Keratinocyte (primary cell): ENCODE results near the gene ASIC1. TPM values are rescaled to one million over a fixed set of nuclear protein-coding genes. Genes with fewer than 3 reads are reported as not detected.

Source experiments
- DNase-seq: peaks from one replicate; pipeline ENCODE4 v3.0.0-alpha.2; 2011; ENCODE audit warnings: low read depth, missing footprints, low spot score
- FAIRE-seq: peaks from 2 replicates; lab custom pipeline; 2011; peaks lifted over from hg19 to GRCh38; lab: Jason Lieb, UNC
- H2AFZ ChIP-seq: 2 replicates; pipeline ENCODE4 v1.6.0; 2012; ENCODE audit warnings: low read length, control low read depth, inconsistent platforms; ENCODE audit not compliant: control insufficient read depth
- H3K27ac ChIP-seq: 2 replicates; pipeline ENCODE4 v1.5.1; 2011; ENCODE audit warnings: low read length; ENCODE audit not compliant: control insufficient read depth, insufficient read depth
- H3K27me3 ChIP-seq: 3 replicates; pipeline ENCODE4 v1.6.0; 2011; ENCODE audit warnings: low read length; ENCODE audit not compliant: control insufficient read depth, insufficient read depth; ENCODE audit errors: extremely low read depth
- H3K36me3 ChIP-seq, 2 experiments: 2 replicates in 1 of 2; 3 replicates in 1 of 2; pipeline ENCODE4 v1.5.1; 2011; ENCODE audit warnings: low read length in 2 of 2, mild to moderate bottlenecking in 1 of 2; ENCODE audit not compliant: control insufficient read depth in 2 of 2, insufficient read depth in 2 of 2; ENCODE audit errors: extremely low read depth in 1 of 2
- H3K4me1 ChIP-seq: 3 replicates; pipeline ENCODE4 v1.5.1; 2011; ENCODE audit warnings: low read length; ENCODE audit not compliant: control insufficient read depth, insufficient read depth; ENCODE audit errors: extremely low read depth
- H3K4me2 ChIP-seq: 3 replicates; pipeline ENCODE4 v1.6.0; 2011; ENCODE audit warnings: low read depth, low read length; ENCODE audit not compliant: control insufficient read depth, insufficient read depth; ENCODE audit errors: extremely low read depth
- H3K4me3 ChIP-seq, 3 experiments: fragments of 200-600 bp in 1 of 3; sonication (generic) in 1 of 3; 2 replicates in 2 of 3; 3 replicates in 1 of 3; pipeline ENCODE4 v1.5.1; 2011 to 2016; ENCODE audit warnings: low read length in 3 of 3, mild to moderate bottlenecking in 3 of 3, control low read depth in 2 of 3, inconsistent platforms in 1 of 3, low read depth in 1 of 3, mixed read lengths in 1 of 3, mixed run types in 1 of 3, moderate library complexity in 1 of 3; ENCODE audit not compliant: control insufficient read depth in 2 of 3, insufficient read depth in 2 of 3; ENCODE audit errors: extremely low read depth in 1 of 3
- H3K79me2 ChIP-seq: 2 replicates; pipeline ENCODE4 v1.6.0; 2012; ENCODE audit warnings: low read length; ENCODE audit not compliant: control insufficient read depth, insufficient read depth
- H3K9ac ChIP-seq: 3 replicates; pipeline ENCODE4 v1.6.0; 2011; ENCODE audit warnings: low read length; ENCODE audit not compliant: control insufficient read depth, insufficient read depth; ENCODE audit errors: extremely low read depth
- H3K9me1 ChIP-seq: 3 replicates; pipeline ENCODE4 v1.6.0; 2011; ENCODE audit warnings: low read length; ENCODE audit not compliant: control insufficient read depth, insufficient read depth; ENCODE audit errors: extremely low read depth
- H3K9me3 ChIP-seq: 2 replicates; pipeline ENCODE4 v1.5.1; 2012; ENCODE audit warnings: low read depth, low read length; ENCODE audit not compliant: control insufficient read depth
- H4K20me1 ChIP-seq: 3 replicates; pipeline ENCODE4 v1.6.0; 2011; ENCODE audit warnings: low read length; ENCODE audit not compliant: control insufficient read depth, insufficient read depth; ENCODE audit errors: extremely low read depth
- EZH2 ChIP-seq: IDR thresholded peaks from one replicate; pipeline ENCODE4 v1.6.1; 2012; ENCODE audit warnings: inconsistent platforms, mild to moderate bottlenecking, low read length, moderate library complexity
- dilution Hi-C: fragments of 300-500 bp; cut with MboI; formaldehyde crosslinking; loops from one replicate; pipeline ENCODE4 v1.7.0; 2020; ENCODE audit warnings: low sequenced_read_pairs; ENCODE audit not compliant: extremely low pct_ligation_motif_present
- polyA plus RNA-seq, 5 experiments: library from polyadenylated mRNA; depleted of rRNA in 3 of 5; stranded (reverse) in 3 of 5; stranded (forward) in 1 of 5; unstranded in 1 of 5; fragments of >200 nt; gene quantifications; 1 replicate in 1 of 5; 2 replicates in 3 of 5; 3 replicates in 1 of 5; pipeline versions ENCODE4 v1.2.1 to v1.2.3, GENCODE V29; 2011 to 2012; ENCODE audit warnings: missing spikeins in 2 of 5, low read depth in 1 of 5, low replicate concordance in 1 of 5
- TF ChIP-seq, protein P1 (sequence below), 3 experiments: IDR thresholded peaks in 1 of 3; conservative IDR thresholded peaks in 1 of 3; optimal IDR thresholded peaks in 1 of 3; 2 replicates in 2 of 3; 3 replicates in 1 of 3; pipeline versions ENCODE3 to v1.5.1; 2011; ENCODE audit warnings: low read length in 3 of 3, mild to moderate bottlenecking in 3 of 3, moderate library complexity in 2 of 3, control low read depth in 1 of 3, inconsistent platforms in 1 of 3; ENCODE audit not compliant: insufficient read depth in 2 of 3; ENCODE audit errors: extremely low read depth in 1 of 3

The ASIC1 gene
- polyA plus RNA-seq, 1 donor (not counting 4 experiments of a cell fraction or from before 2014, with no cell fraction given), result 5.7 TPM

- Histone ChIP-seq H3K27me3 (no peaks in the 10 kb centered on the region), H3K9ac (no peak overlapping the region), H3K4me3 (no peak overlapping the region), H4K20me1 (no peaks in the 10 kb centered on the region), H2AFZ (no peak overlapping the region), H3K9me1 (no peaks in the 10 kb centered on the region), H3K4me2 (no peak overlapping the region), H3K9me3 (no peaks in the 10 kb centered on the region), H3K27ac (no peak overlapping the region), H3K4me1 (peaks cover 4% of the 10 kb centered on the region), H3K79me2 (no peaks in the 10 kb centered on the region), H3K36me3 (peaks cover 0 to 1% of the 10 kb centered on the region in 2 experiments)
- no peak for DNase-seq
- no peak for FAIRE-seq
- dilution Hi-C loops, result loop anchor here (10.0 to 25.0 kb wide), 2 partner anchors 65 to 207 kb away; no protein-coding TSS in a partner anchor
- TF ChIP-seq, protein P1, sequence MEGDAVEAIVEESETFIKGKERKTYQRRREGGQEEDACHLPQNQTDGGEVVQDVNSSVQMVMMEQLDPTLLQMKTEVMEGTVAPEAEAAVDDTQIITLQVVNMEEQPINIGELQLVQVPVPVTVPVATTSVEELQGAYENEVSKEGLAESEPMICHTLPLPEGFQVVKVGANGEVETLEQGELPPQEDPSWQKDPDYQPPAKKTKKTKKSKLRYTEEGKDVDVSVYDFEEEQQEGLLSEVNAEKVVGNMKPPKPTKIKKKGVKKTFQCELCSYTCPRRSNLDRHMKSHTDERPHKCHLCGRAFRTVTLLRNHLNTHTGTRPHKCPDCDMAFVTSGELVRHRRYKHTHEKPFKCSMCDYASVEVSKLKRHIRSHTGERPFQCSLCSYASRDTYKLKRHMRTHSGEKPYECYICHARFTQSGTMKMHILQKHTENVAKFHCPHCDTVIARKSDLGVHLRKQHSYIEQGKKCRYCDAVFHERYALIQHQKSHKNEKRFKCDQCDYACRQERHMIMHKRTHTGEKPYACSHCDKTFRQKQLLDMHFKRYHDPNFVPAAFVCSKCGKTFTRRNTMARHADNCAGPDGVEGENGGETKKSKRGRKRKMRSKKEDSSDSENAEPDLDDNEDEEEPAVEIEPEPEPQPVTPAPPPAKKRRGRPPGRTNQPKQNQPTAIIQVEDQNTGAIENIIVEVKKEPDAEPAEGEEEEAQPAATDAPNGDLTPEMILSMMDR (optimal IDR thresholded peaks at IDR 0.05 in 1 of 3, IDR thresholded peaks at IDR 0.05 in 1 of 3, conservative IDR thresholded peaks at IDR 0.05 in 1 of 3; ENCODE audit: extremely low read depth in 1 of 3, insufficient read depth in 2 of 3, low read length in 3 of 3), result no peak
- no peak for TF ChIP-seq EZH2
These were observed 12.1 kb downstream of the ASIC1 start for GRCh38 chr12:50069539-50069938.

DNA sequence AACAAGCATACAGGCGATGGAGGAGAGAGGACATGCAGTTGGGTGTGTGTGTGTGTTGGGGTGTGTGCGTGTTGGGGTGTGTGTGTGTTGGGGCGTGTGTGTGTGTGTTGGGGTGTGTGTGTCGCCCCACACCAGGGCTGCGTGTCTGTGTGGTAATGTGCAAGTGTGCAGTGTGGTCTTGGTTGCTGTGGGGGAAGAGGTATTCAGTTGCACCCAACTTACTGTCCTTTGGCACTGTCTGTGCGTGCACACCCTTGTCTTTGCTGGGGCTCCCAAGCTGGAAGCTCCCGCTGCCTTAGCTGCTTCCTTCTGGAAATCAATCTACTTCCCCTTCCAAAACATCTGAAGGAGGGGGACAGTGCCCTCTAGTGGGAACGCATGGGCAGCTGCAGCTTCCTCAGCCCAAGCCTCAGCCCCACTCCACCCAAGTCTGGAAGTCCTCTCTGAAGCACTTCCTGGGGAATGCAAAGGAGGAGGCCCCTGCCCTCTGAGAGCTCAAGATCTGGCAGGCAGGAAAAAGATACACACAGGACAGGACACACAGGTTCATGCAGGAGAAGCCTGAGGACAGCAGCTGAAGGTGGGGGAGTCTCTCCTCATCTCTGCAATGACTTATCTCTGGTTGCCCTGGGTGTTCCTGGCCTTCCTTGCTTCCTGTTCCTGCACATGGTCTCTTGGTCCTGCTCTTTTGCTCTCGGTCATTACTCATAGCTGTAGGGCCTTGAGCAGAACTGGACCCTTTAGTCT is 13.1 kb downstream of the ASIC1 start:
- no peak overlapping the region for H3K9ac ChIP-seq

More for the DNA sequence above, 13.1 kb downstream of the ASIC1 start:
- Histone ChIP-seq H4K20me1 (no peaks in the 10 kb centered on the region), H3K4me3 (no peak overlapping the region), H3K27ac (no peak overlapping the region), H3K27me3 (no peaks in the 10 kb centered on the region), H2AFZ (peak overlapping the region; percentile 73), H3K36me3 (peaks cover 0 to 1% of the 10 kb centered on the region in 2 experiments), H3K4me2 (peak overlapping the region; percentile 41), H3K4me1 (peaks cover 7% of the 10 kb centered on the region), H3K79me2 (no peaks in the 10 kb centered on the region), H3K9me3 (no peaks in the 10 kb centered on the region), H3K9me1 (no peaks in the 10 kb centered on the region)
- dilution Hi-C loops, result loop anchor here (25.0 kb wide), 1 partner anchor 208 kb away; no protein-coding TSS in a partner anchor
- TF ChIP-seq, protein P1 (optimal IDR thresholded peaks at IDR 0.05 in 1 of 3, IDR thresholded peaks at IDR 0.05 in 1 of 3, conservative IDR thresholded peaks at IDR 0.05 in 1 of 3; ENCODE audit: extremely low read depth in 1 of 3, insufficient read depth in 2 of 3, low read length in 3 of 3), result peak; percentile 93 to 98 (median 97)
- no peak for TF ChIP-seq EZH2
- FAIRE-seq, result peak; percentile 60
- DNase-seq, result no peak
